Tibial nerve (tissue), 3 donors: ENCODE measurements around the gene DPF1.

Source experiments
- EP300 ChIP-seq, 2 donors: sonication (generic); formaldehyde crosslinking; IDR thresholded peaks; one replicate each; pipeline ENCODE4 v1.6.1; 2017; ENCODE audit warnings: antibody characterized with exemption in 2 of 2, mild to moderate bottlenecking in 1 of 2
- POLR2A ChIP-seq, 2 donors: fragments of 450-650 bp; IDR thresholded peaks; one replicate each; pipeline ENCODE4 v1.6.1; 2017; ENCODE audit warnings: antibody characterized with exemption in 2 of 2, mild to moderate bottlenecking in 2 of 2, moderate library complexity in 2 of 2

GRCh38 chr19:38229585-38230073 is 5.6 kb upstream of the DPF1 start:
- TF ChIP-seq EP300 (IDR thresholded peaks at IDR 0.05) (no peak), POLR2A (IDR thresholded peaks at IDR 0.05) (no peak)
